Small intestine (tissue), 7 donors: Measurements from ENCODE around the gene CCL21. TPM values are rescaled to one million over a fixed set of nuclear protein-coding genes. Genes with fewer than 3 reads are reported as not detected.

Source experiments
- DNase-seq, 2 donors: peaks; one replicate each; pipeline versions ENCODE4 v3.0.0 to v3.0.0-alpha.2; 2013
- FAIRE-seq: peaks from 2 replicates; lab custom pipeline; 2012; peaks lifted over from hg19 to GRCh38; lab: Jason Lieb, UNC
- H3K27ac ChIP-seq, 3 donors: one replicate each; pipeline ENCODE4 v1.5.1; 2013; ENCODE audit warnings: low read length in 2 of 3, mild to moderate bottlenecking in 2 of 3, control low read depth in 1 of 3, inconsistent platforms in 1 of 3, low read depth in 1 of 3, moderate library complexity in 1 of 3
- H3K27me3 ChIP-seq, 3 donors: one replicate each; pipeline ENCODE4 v1.6.1; 2013; ENCODE audit warnings: low read length in 3 of 3, inconsistent platforms in 1 of 3; ENCODE audit not compliant: control insufficient read depth in 3 of 3, insufficient read depth in 3 of 3
- H3K36me3 ChIP-seq, 3 donors: one replicate each; pipeline ENCODE4 v1.6.1; 2013; ENCODE audit warnings: low read length in 3 of 3, inconsistent platforms in 1 of 3, low read depth in 1 of 3, mild to moderate bottlenecking in 1 of 3, moderate library complexity in 1 of 3; ENCODE audit not compliant: control insufficient read depth in 3 of 3, insufficient read depth in 2 of 3
- H3K4me1 ChIP-seq, 3 donors: one replicate each; pipeline ENCODE4 v1.6.1; 2013; ENCODE audit warnings: low read length in 2 of 3, inconsistent platforms in 1 of 3, low read depth in 1 of 3, mild to moderate bottlenecking in 1 of 3, moderate library complexity in 1 of 3; ENCODE audit not compliant: control insufficient read depth in 3 of 3, insufficient read depth in 2 of 3
- H3K4me3 ChIP-seq, 3 donors: one replicate each; pipeline ENCODE4 v1.5.1; 2013; ENCODE audit warnings: low read length in 3 of 3, control low read depth in 1 of 3, inconsistent platforms in 1 of 3, low read depth in 1 of 3, mild to moderate bottlenecking in 1 of 3, moderate library complexity in 1 of 3
- H3K9me3 ChIP-seq, 2 donors: one replicate each; pipeline ENCODE4 v1.6.1; 2013; ENCODE audit warnings: low read depth in 1 of 2, low read length in 1 of 2; ENCODE audit not compliant: control insufficient read depth in 2 of 2, insufficient read depth in 1 of 2
- WGBS, 3 donors: extraction: QIAGEN DNeasy Blood & Tissue Kit; methylation state at CpG; one replicate each; pipeline ENCODE4 v1.1.7; 2013; 5-methylcytosine and 5-hydroxymethylcytosine counted together
- polyA plus RNA-seq, 4 donors: library from polyadenylated mRNA; stranded (reverse) in 3 of 4; unstranded in 1 of 4; fragments of 200-250 nt in 3 of 4; fragments of 120-200 nt in 1 of 4; gene quantifications; one replicate each; pipeline versions ENCODE4 v1.2.1 to v1.2.3, GENCODE V29; 2013
- donor health status: healthy with polysubstance abuse.
- donor health status: control.
- donor health status: control.
- donor health status: Bipolar disorder and iron deficiency.
- donor health status: healthy.

The CCL21 gene
- polyA plus RNA-seq, 4 donors, result 2.2 to 286 (median 26.7) TPM

GRCh38 chr9:34675048-34675714 lies 34.8 kb downstream of the CCL21 start:
- no peaks in the 10 kb centered on the region for H3K36me3 ChIP-seq
- no peak overlapping the region for H3K27ac ChIP-seq
- no peak for FAIRE-seq
- H3K9me3 ChIP-seq, result peaks cover 0 to 6% of the 10 kb centered on the region in 2 donors
- peak; percentile 74 to 85 for DNase-seq
- no peak overlapping the region for H3K4me3 ChIP-seq
- WGBS, 3 donors, result 25 to 31% (median 30%) methylated on average over 10 of the region's 10 CpGs
- H3K4me1 ChIP-seq, result no peaks in the 10 kb centered on the region
- no peaks in the 10 kb centered on the region for H3K27me3 ChIP-seq

GRCh38 chr9:34674440-34674839 lies 35.5 kb downstream of the CCL21 start:
- Histone ChIP-seq H3K27ac (no peak overlapping the region), H3K4me3 (no peak overlapping the region), H3K4me1 (no peaks in the 10 kb centered on the region), H3K36me3 (no peaks in the 10 kb centered on the region), H3K27me3 (no peaks in the 10 kb centered on the region), H3K9me3 (peaks cover 0 to 13% of the 10 kb centered on the region in 2 donors)
- 37 to 65% (median 51%) methylated on average over 3 of the region's 3 CpGs for WGBS, 3 donors
- DNase-seq (peak in 1 of 2 donors; percentile 42), FAIRE-seq (no peak)

- DNase-seq (no peak), FAIRE-seq (no peak)
- Histone ChIP-seq H3K27ac (no peak overlapping the region), H3K27me3 (no peaks in the 10 kb centered on the region), H3K4me3 (no peak overlapping the region), H3K9me3 (peaks cover 0 to 13% of the 10 kb centered on the region in 2 donors), H3K4me1 (no peaks in the 10 kb centered on the region), H3K36me3 (peaks cover 0 to 4% (median 2%) of the 10 kb centered on the region in 3 donors)
- 77 to 95% (median 88%) methylated on average over 1 of the region's 1 CpG for WGBS, 3 donors
These were observed 38.6 kb downstream of the CCL21 start for GRCh38 chr9:34671307-34671706.

- no peaks in the 10 kb centered on the region for H3K4me1 ChIP-seq
- H3K4me3 ChIP-seq, result no peak overlapping the region
- H3K27ac ChIP-seq, result no peak overlapping the region
- WGBS, 3 donors, result 82 to 96% (median 91%) methylated on average over 5 of the region's 5 CpGs
- H3K27me3 ChIP-seq, result no peaks in the 10 kb centered on the region
- peaks cover 0 to 4% (median 2%) of the 10 kb centered on the region in 3 donors for H3K36me3 ChIP-seq
- FAIRE-seq (no peak), DNase-seq (no peak)
- H3K9me3 ChIP-seq, result peaks cover 0 to 13% of the 10 kb centered on the region in 2 donors
These were observed 40.0 kb downstream of the CCL21 start for GRCh38 chr9:34669809-34670562.

GRCh38 chr9:34665381-34666250 lies 44.3 kb downstream of the CCL21 start:
- FAIRE-seq, result no peak
- Histone ChIP-seq H3K4me1 (peaks cover 0 to 9% (median 3%) of the 10 kb centered on the region in 3 donors), H3K27ac (peak overlapping the region; percentile 99 to 100 (median 99)), H3K9me3 (peaks cover 0 to 9% of the 10 kb centered on the region in 2 donors), H3K27me3 (no peaks in the 10 kb centered on the region), H3K4me3 (peak overlapping the region; percentile 68 to 87 (median 73)), H3K36me3 (peaks cover 0 to 26% (median 2%) of the 10 kb centered on the region in 3 donors)
- WGBS, 3 donors, result 2% methylated on average over 45 to 55 of the region's 55 CpGs
- DNase-seq, result peak; percentile 96 to 97

GRCh38 chr9:34665067-34665380 lies 44.9 kb downstream of the CCL21 start:
- Histone ChIP-seq H3K27me3 (no peaks in the 10 kb centered on the region), H3K36me3 (peaks cover 3 to 32% (median 4%) of the 10 kb centered on the region in 3 donors), H3K27ac (peak overlapping the region; percentile 79 to 99 (median 88)), H3K9me3 (peaks cover 0 to 6% of the 10 kb centered on the region in 2 donors), H3K4me3 (peak overlapping the region; percentile 29 to 73 (median 71)), H3K4me1 (peaks cover 0 to 9% (median 3%) of the 10 kb centered on the region in 3 donors)
- DNase-seq (no peak), FAIRE-seq (no peak)
- WGBS, 3 donors, result 1 to 2% (median 1%) methylated on average over 22 to 26 of the region's 26 CpGs

GRCh38 chr9:34664281-34665066 lies 45.5 kb downstream of the CCL21 start:
- peak overlapping the region; percentile 79 to 99 (median 88) for H3K27ac ChIP-seq
- no peaks in the 10 kb centered on the region for H3K27me3 ChIP-seq
- peaks cover 0 to 9% (median 3%) of the 10 kb centered on the region in 3 donors for H3K4me1 ChIP-seq
- peaks cover 0 to under 1% of the 10 kb centered on the region in 2 donors for H3K9me3 ChIP-seq
- DNase-seq, result peak; percentile 89 to 91
- FAIRE-seq, result no peak
- WGBS, 3 donors, result 4 to 16% (median 15%) methylated on average over 18 of the region's 18 CpGs
- peak overlapping the region; percentile 29 to 73 (median 71) for H3K4me3 ChIP-seq
- peaks cover 3 to 37% (median 4%) of the 10 kb centered on the region in 3 donors for H3K36me3 ChIP-seq
